Keratinocyte (primary cell): ENCODE data around the gene BOD1. TPM values are rescaled to one million over a fixed set of nuclear protein-coding genes. Genes with fewer than 3 reads are reported as not detected.

Experiments used
- DNase-seq: peaks from one replicate; pipeline ENCODE4 v3.0.0-alpha.2; 2011; ENCODE audit warnings: low read depth, missing footprints, low spot score
- FAIRE-seq: peaks from 2 replicates; lab custom pipeline; 2011; peaks lifted over from hg19 to GRCh38; lab: Jason Lieb, UNC
- H2AFZ ChIP-seq: 2 replicates; pipeline ENCODE4 v1.6.0; 2012; ENCODE audit warnings: low read length, control low read depth, inconsistent platforms; ENCODE audit not compliant: control insufficient read depth
- H3K27ac ChIP-seq: 2 replicates; pipeline ENCODE4 v1.5.1; 2011; ENCODE audit warnings: low read length; ENCODE audit not compliant: control insufficient read depth, insufficient read depth
- H3K27me3 ChIP-seq: 3 replicates; pipeline ENCODE4 v1.6.0; 2011; ENCODE audit warnings: low read length; ENCODE audit not compliant: control insufficient read depth, insufficient read depth; ENCODE audit errors: extremely low read depth
- H3K36me3 ChIP-seq, 2 experiments: 2 replicates in 1 of 2; 3 replicates in 1 of 2; pipeline ENCODE4 v1.5.1; 2011; ENCODE audit warnings: low read length in 2 of 2, mild to moderate bottlenecking in 1 of 2; ENCODE audit not compliant: control insufficient read depth in 2 of 2, insufficient read depth in 2 of 2; ENCODE audit errors: extremely low read depth in 1 of 2
- H3K4me1 ChIP-seq: 3 replicates; pipeline ENCODE4 v1.5.1; 2011; ENCODE audit warnings: low read length; ENCODE audit not compliant: control insufficient read depth, insufficient read depth; ENCODE audit errors: extremely low read depth
- H3K4me2 ChIP-seq: 3 replicates; pipeline ENCODE4 v1.6.0; 2011; ENCODE audit warnings: low read depth, low read length; ENCODE audit not compliant: control insufficient read depth, insufficient read depth; ENCODE audit errors: extremely low read depth
- H3K4me3 ChIP-seq, 3 experiments: fragments of 200-600 bp in 1 of 3; sonication (generic) in 1 of 3; 2 replicates in 2 of 3; 3 replicates in 1 of 3; pipeline ENCODE4 v1.5.1; 2011 to 2016; ENCODE audit warnings: low read length in 3 of 3, mild to moderate bottlenecking in 3 of 3, control low read depth in 2 of 3, inconsistent platforms in 1 of 3, low read depth in 1 of 3, mixed read lengths in 1 of 3, mixed run types in 1 of 3, moderate library complexity in 1 of 3; ENCODE audit not compliant: control insufficient read depth in 2 of 3, insufficient read depth in 2 of 3; ENCODE audit errors: extremely low read depth in 1 of 3
- H3K79me2 ChIP-seq: 2 replicates; pipeline ENCODE4 v1.6.0; 2012; ENCODE audit warnings: low read length; ENCODE audit not compliant: control insufficient read depth, insufficient read depth
- H3K9ac ChIP-seq: 3 replicates; pipeline ENCODE4 v1.6.0; 2011; ENCODE audit warnings: low read length; ENCODE audit not compliant: control insufficient read depth, insufficient read depth; ENCODE audit errors: extremely low read depth
- H3K9me1 ChIP-seq: 3 replicates; pipeline ENCODE4 v1.6.0; 2011; ENCODE audit warnings: low read length; ENCODE audit not compliant: control insufficient read depth, insufficient read depth; ENCODE audit errors: extremely low read depth
- H3K9me3 ChIP-seq: 2 replicates; pipeline ENCODE4 v1.5.1; 2012; ENCODE audit warnings: low read depth, low read length; ENCODE audit not compliant: control insufficient read depth
- H4K20me1 ChIP-seq: 3 replicates; pipeline ENCODE4 v1.6.0; 2011; ENCODE audit warnings: low read length; ENCODE audit not compliant: control insufficient read depth, insufficient read depth; ENCODE audit errors: extremely low read depth
- EZH2 ChIP-seq: IDR thresholded peaks from one replicate; pipeline ENCODE4 v1.6.1; 2012; ENCODE audit warnings: inconsistent platforms, mild to moderate bottlenecking, low read length, moderate library complexity
- dilution Hi-C: fragments of 300-500 bp; cut with MboI; formaldehyde crosslinking; loops from one replicate; pipeline ENCODE4 v1.7.0; 2020; ENCODE audit warnings: low sequenced_read_pairs; ENCODE audit not compliant: extremely low pct_ligation_motif_present
- polyA plus RNA-seq, 5 experiments: library from polyadenylated mRNA; depleted of rRNA in 3 of 5; stranded (reverse) in 3 of 5; stranded (forward) in 1 of 5; unstranded in 1 of 5; fragments of >200 nt; gene quantifications; 1 replicate in 1 of 5; 2 replicates in 3 of 5; 3 replicates in 1 of 5; pipeline versions ENCODE4 v1.2.1 to v1.2.3, GENCODE V29; 2011 to 2012; ENCODE audit warnings: missing spikeins in 2 of 5, low read depth in 1 of 5, low replicate concordance in 1 of 5
- TF ChIP-seq, protein P1 (sequence below), 3 experiments: IDR thresholded peaks in 1 of 3; conservative IDR thresholded peaks in 1 of 3; optimal IDR thresholded peaks in 1 of 3; 2 replicates in 2 of 3; 3 replicates in 1 of 3; pipeline versions ENCODE3 to v1.5.1; 2011; ENCODE audit warnings: low read length in 3 of 3, mild to moderate bottlenecking in 3 of 3, moderate library complexity in 2 of 3, control low read depth in 1 of 3, inconsistent platforms in 1 of 3; ENCODE audit not compliant: insufficient read depth in 2 of 3; ENCODE audit errors: extremely low read depth in 1 of 3

BOD1 gene
- polyA plus RNA-seq, 1 donor (not counting 4 experiments of a cell fraction or from before 2014, with no cell fraction given): 46.8 TPM

DNA sequence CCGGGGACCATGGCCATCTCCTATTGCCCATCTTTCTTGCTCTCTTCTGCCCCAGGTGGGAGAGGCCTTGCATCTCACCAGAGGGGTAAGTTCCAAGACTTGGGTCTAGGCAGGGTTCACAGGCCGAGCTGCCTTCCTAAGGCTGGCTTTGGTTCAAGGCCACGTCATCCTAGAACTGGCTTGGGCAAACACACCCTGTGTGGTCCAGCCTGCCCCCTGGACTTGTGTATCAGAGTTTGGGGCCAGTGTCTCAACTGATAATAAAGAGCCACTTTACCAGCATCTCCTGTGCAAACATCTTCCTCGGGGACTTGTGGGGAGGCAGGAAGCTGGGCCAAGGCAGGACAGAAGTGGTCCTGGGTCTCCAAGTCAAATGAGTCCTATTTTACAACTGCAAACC lies 17.8 kb downstream of the BOD1 start:
- Histone ChIP-seq H3K4me3 (no peak overlapping the region), H3K27me3 (no peaks in the 10 kb centered on the region), H3K79me2 (no peaks in the 10 kb centered on the region), H2AFZ (no peak overlapping the region), H3K27ac (no peak overlapping the region), H3K9ac (no peak overlapping the region), H3K9me1 (no peaks in the 10 kb centered on the region), H3K4me2 (no peak overlapping the region), H3K9me3 (no peaks in the 10 kb centered on the region), H4K20me1 (no peaks in the 10 kb centered on the region), H3K4me1 (no peaks in the 10 kb centered on the region), H3K36me3 (no peaks in the 10 kb centered on the region)
- TF ChIP-seq EZH2: no peak
- TF ChIP-seq, protein P1, sequence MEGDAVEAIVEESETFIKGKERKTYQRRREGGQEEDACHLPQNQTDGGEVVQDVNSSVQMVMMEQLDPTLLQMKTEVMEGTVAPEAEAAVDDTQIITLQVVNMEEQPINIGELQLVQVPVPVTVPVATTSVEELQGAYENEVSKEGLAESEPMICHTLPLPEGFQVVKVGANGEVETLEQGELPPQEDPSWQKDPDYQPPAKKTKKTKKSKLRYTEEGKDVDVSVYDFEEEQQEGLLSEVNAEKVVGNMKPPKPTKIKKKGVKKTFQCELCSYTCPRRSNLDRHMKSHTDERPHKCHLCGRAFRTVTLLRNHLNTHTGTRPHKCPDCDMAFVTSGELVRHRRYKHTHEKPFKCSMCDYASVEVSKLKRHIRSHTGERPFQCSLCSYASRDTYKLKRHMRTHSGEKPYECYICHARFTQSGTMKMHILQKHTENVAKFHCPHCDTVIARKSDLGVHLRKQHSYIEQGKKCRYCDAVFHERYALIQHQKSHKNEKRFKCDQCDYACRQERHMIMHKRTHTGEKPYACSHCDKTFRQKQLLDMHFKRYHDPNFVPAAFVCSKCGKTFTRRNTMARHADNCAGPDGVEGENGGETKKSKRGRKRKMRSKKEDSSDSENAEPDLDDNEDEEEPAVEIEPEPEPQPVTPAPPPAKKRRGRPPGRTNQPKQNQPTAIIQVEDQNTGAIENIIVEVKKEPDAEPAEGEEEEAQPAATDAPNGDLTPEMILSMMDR (optimal IDR thresholded peaks at IDR 0.05 in 1 of 3, IDR thresholded peaks at IDR 0.05 in 1 of 3, conservative IDR thresholded peaks at IDR 0.05 in 1 of 3; ENCODE audit: extremely low read depth in 1 of 3, insufficient read depth in 2 of 3, low read length in 3 of 3): no peak
- no peak for FAIRE-seq
- dilution Hi-C loops: no loop called here
- DNase-seq: no peak

DNA sequence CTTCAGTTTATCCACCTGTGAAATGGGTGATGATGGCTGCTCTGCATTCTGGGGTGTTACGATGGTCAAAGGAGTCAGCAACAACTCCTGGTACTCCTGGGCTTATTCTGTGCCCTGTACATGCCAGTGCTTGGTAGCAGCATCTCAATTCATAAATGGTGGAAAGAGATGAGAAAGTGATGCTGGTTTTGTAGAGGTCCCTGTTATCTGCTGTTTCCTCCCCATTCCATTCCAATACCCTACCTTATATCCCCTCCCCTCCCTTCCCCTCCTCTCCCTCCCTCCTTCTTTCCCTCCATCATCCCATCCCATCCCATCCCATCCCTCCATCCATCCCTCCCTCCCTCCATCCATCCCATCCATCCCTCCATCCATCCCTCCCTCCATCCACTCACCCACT lies 19.1 kb downstream of the BOD1 start:
- H3K36me3 ChIP-seq: no peaks in the 10 kb centered on the region
- no peak overlapping the region for H2AFZ ChIP-seq
- TF ChIP-seq, protein P1 (optimal IDR thresholded peaks at IDR 0.05 in 1 of 3, IDR thresholded peaks at IDR 0.05 in 1 of 3, conservative IDR thresholded peaks at IDR 0.05 in 1 of 3; ENCODE audit: extremely low read depth in 1 of 3, insufficient read depth in 2 of 3, low read length in 3 of 3): no peak
- TF ChIP-seq EZH2: no peak
- no peaks in the 10 kb centered on the region for H3K9me1 ChIP-seq
- dilution Hi-C loops: no loop called here
- no peaks in the 10 kb centered on the region for H4K20me1 ChIP-seq
- H3K27ac ChIP-seq: no peak overlapping the region
- no peaks in the 10 kb centered on the region for H3K4me1 ChIP-seq
- no peak overlapping the region for H3K9ac ChIP-seq
- peaks cover 4% of the 10 kb centered on the region for H3K9me3 ChIP-seq
- no peaks in the 10 kb centered on the region for H3K79me2 ChIP-seq
- H3K27me3 ChIP-seq: no peaks in the 10 kb centered on the region
- no peak overlapping the region for H3K4me2 ChIP-seq
- DNase-seq: no peak
- no peak overlapping the region for H3K4me3 ChIP-seq
- FAIRE-seq: no peak
